Measurements from ENCODE around the gene TMEM200A. TPM values are rescaled to one million over a fixed set of nuclear protein-coding genes. Genes with fewer than 3 reads are reported as not detected.

TMEM200A gene
- total RNA-seq, 1 experiment from 2014 or later, result 2.0 TPM

DNA sequence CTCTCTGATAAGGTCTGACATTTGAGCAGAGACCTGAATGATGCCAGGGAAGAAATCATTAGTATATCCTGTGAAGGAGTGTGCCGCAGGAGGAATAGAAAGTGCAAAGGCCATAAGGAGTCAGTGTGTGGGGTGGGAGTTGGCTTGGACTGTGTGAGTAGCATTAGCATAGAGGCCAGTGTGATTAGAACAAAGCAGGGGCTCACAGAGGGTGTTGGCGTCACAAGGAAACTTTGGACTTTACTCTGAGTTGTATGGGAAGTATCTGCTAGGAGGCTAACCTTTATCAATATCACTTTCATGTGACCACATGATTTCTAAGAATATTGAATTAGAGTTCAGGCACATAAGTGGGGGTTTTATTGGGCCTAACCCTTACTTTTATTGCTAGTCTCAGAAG is 12.1 kb downstream of the TMEM200A start:
- H3K4me3 ChIP-seq (ENCODE audit: low read depth, low read length, poor library complexity, severe bottlenecking), result no peak overlapping the region
- no peak for TF ChIP-seq EZH2 (IDR thresholded peaks at IDR 0.05; ENCODE audit: borderline replicate concordance, low read depth, low read length, poor library complexity, severe bottlenecking)
- TF ChIP-seq, protein P1, sequence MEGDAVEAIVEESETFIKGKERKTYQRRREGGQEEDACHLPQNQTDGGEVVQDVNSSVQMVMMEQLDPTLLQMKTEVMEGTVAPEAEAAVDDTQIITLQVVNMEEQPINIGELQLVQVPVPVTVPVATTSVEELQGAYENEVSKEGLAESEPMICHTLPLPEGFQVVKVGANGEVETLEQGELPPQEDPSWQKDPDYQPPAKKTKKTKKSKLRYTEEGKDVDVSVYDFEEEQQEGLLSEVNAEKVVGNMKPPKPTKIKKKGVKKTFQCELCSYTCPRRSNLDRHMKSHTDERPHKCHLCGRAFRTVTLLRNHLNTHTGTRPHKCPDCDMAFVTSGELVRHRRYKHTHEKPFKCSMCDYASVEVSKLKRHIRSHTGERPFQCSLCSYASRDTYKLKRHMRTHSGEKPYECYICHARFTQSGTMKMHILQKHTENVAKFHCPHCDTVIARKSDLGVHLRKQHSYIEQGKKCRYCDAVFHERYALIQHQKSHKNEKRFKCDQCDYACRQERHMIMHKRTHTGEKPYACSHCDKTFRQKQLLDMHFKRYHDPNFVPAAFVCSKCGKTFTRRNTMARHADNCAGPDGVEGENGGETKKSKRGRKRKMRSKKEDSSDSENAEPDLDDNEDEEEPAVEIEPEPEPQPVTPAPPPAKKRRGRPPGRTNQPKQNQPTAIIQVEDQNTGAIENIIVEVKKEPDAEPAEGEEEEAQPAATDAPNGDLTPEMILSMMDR (conservative IDR thresholded peaks at IDR 0.05; ENCODE audit: low read depth, low read length), result no peak
- no peaks in the 10 kb centered on the region for H3K36me3 ChIP-seq (ENCODE audit: insufficient read depth, low read length, poor library complexity, severe bottlenecking)
- intact Hi-C loops (cut with micrococcal nuclease; ENCODE audit: unreplicated experiment), result no loop called here
- no peak for DNase-seq (ENCODE audit: low spot score)
- ChIA-PET POLR2A (ENCODE audit: low non-redundant PET) (no interaction called here), CTCF (no interaction called here)
- no TSS peak for BruUV-seq (replicated peaks)
- no peaks in the 10 kb centered on the region for H3K27me3 ChIP-seq (replicated peaks; ENCODE audit: insufficient read depth, low read depth, low read length, poor library complexity)
- no peaks in the 10 kb centered on the region for H3K4me1 ChIP-seq (ENCODE audit: insufficient read depth, low read length, poor library complexity, severe bottlenecking)
- H3K9me3 ChIP-seq (ENCODE audit: low read depth, low read length, poor library complexity, severe bottlenecking), result no peaks in the 10 kb centered on the region
- H3K27ac ChIP-seq (ENCODE audit: low read depth, low read length, poor library complexity, severe bottlenecking), result no peak overlapping the region

DNA sequence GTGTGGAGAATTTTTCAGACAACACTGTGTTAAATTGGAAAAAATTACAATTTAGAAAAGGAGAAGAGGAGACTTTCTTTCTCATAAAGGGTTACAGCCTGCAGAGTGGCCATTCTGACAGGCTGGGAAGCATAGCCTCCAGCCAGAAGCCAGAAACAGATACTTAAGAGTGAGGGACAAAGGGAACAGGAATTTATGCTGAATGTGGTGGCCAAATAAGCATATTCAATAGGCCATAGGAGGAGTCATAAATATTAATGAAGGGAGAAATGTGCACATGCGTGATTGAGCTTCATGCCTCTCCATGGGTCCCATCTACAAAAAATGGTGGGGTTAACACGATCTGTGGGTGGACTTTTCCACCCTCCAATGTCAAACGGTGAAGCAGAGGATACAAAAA is 13.4 kb downstream of the TMEM200A start:
- CTCF ChIA-PET, result interaction anchor here (0.6 kb wide), 1 partner anchor 341 kb away, joined by 6 read pairs; no protein-coding TSS in a partner anchor
- H3K27ac ChIP-seq (ENCODE audit: low read depth, low read length, poor library complexity, severe bottlenecking), result no peak overlapping the region
- POLR2A ChIA-PET (ENCODE audit: low non-redundant PET), result no interaction called here

DNA sequence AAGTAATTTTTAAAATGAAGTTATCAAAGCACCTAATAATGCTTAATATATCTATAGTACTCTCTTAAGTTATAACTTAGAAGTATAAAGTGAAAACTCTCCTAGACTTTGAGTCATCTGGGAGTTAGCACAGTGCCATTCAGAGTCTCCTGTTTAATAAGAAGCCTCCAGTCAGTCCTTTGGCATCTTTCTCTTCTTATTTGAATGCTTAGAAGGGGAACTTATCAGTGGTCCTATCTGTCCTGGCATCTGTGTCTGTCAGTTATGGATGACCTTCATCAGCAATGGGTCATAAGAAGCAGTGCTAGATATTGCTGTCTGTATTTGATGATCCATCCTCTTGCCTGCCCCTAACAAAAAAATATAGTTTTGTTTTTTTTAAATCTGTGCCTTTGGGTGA is 15.2 kb downstream of the TMEM200A start:
- Histone ChIP-seq H3K27me3 (replicated peaks; ENCODE audit: insufficient read depth, low read depth, low read length, poor library complexity) (no peaks in the 10 kb centered on the region), H3K27ac (ENCODE audit: low read depth, low read length, poor library complexity, severe bottlenecking) (no peak overlapping the region), H3K4me3 (ENCODE audit: low read depth, low read length, poor library complexity, severe bottlenecking) (no peak overlapping the region), H3K9me3 (ENCODE audit: low read depth, low read length, poor library complexity, severe bottlenecking) (no peaks in the 10 kb centered on the region), H3K4me1 (ENCODE audit: insufficient read depth, low read length, poor library complexity, severe bottlenecking) (no peaks in the 10 kb centered on the region), H3K36me3 (ENCODE audit: insufficient read depth, low read length, poor library complexity, severe bottlenecking) (no peaks in the 10 kb centered on the region)
- POLR2A ChIA-PET (ENCODE audit: low non-redundant PET), result no interaction called here
- TF ChIP-seq, protein P1 (conservative IDR thresholded peaks at IDR 0.05; ENCODE audit: low read depth, low read length), result no peak
- TF ChIP-seq EZH2 (IDR thresholded peaks at IDR 0.05; ENCODE audit: borderline replicate concordance, low read depth, low read length, poor library complexity, severe bottlenecking), result no peak
- intact Hi-C loops (cut with micrococcal nuclease; ENCODE audit: unreplicated experiment), result no loop called here
- DNase-seq (ENCODE audit: low spot score), result no peak
- BruUV-seq (replicated peaks), result no TSS peak
- CTCF ChIA-PET, result no interaction called here

More for the DNA sequence above, 13.4 kb downstream of the TMEM200A start:
- Histone ChIP-seq H3K9me3 (ENCODE audit: low read depth, low read length, poor library complexity, severe bottlenecking) (no peaks in the 10 kb centered on the region), H3K36me3 (ENCODE audit: insufficient read depth, low read length, poor library complexity, severe bottlenecking) (no peaks in the 10 kb centered on the region), H3K27me3 (replicated peaks; ENCODE audit: insufficient read depth, low read depth, low read length, poor library complexity) (no peaks in the 10 kb centered on the region), H3K4me1 (ENCODE audit: insufficient read depth, low read length, poor library complexity, severe bottlenecking) (no peaks in the 10 kb centered on the region), H3K4me3 (ENCODE audit: low read depth, low read length, poor library complexity, severe bottlenecking) (no peak overlapping the region)
- TF ChIP-seq EZH2 (IDR thresholded peaks at IDR 0.05; ENCODE audit: borderline replicate concordance, low read depth, low read length, poor library complexity, severe bottlenecking), result no peak
- TF ChIP-seq, protein P1 (conservative IDR thresholded peaks at IDR 0.05; ENCODE audit: low read depth, low read length), result no peak
- BruUV-seq (replicated peaks), result no TSS peak
- intact Hi-C loops (cut with micrococcal nuclease; ENCODE audit: unreplicated experiment), result no loop called here
- no peak for DNase-seq (ENCODE audit: low spot score)
